H9 (cell line): ENCODE measurements around the gene MYO1D. TPM values are rescaled to one million over a fixed set of nuclear protein-coding genes. Genes with fewer than 3 reads are reported as not detected.

ENCODE experiments used
- DNase-seq: peaks from one replicate; pipeline ENCODE4 v3.0.0-alpha.2; 2017
- H2AFZ ChIP-seq: one replicate; pipeline ENCODE4 v1.6.1; 2013; ENCODE audit warnings: mild to moderate bottlenecking, low read length, control low read depth, moderate library complexity
- H2AK5ac ChIP-seq: 2 replicates; pipeline ENCODE4 v1.6.1; 2013; ENCODE audit warnings: low read length, control low read depth, mixed read lengths; ENCODE audit not compliant: insufficient read length
- H2BK120ac ChIP-seq: one replicate; pipeline ENCODE4 v1.6.1; 2013; ENCODE audit warnings: low read depth, mild to moderate bottlenecking, low read length, control low read depth, inconsistent platforms; ENCODE audit not compliant: poor library complexity, severe bottlenecking
- H2BK12ac ChIP-seq: 2 replicates; pipeline ENCODE4 v1.6.1; 2013; ENCODE audit warnings: low read length, control low read depth, mixed read lengths, low read depth; ENCODE audit not compliant: insufficient read length
- H2BK15ac ChIP-seq: 2 replicates; pipeline ENCODE4 v1.6.1; 2013; ENCODE audit warnings: low read depth, low read length, control low read depth
- H2BK20ac ChIP-seq: one replicate; pipeline ENCODE4 v1.6.1; 2013; ENCODE audit warnings: low read depth, mild to moderate bottlenecking, low read length, control low read depth, inconsistent platforms; ENCODE audit not compliant: poor library complexity, severe bottlenecking
- H2BK5ac ChIP-seq: 2 replicates; pipeline ENCODE4 v1.6.1; 2013; ENCODE audit warnings: low read length, control low read depth, mixed read lengths; ENCODE audit not compliant: insufficient read length
- H3K14ac ChIP-seq: 2 replicates; pipeline ENCODE4 v1.6.1; 2013; ENCODE audit warnings: low read length, control low read depth; ENCODE audit not compliant: insufficient read depth
- H3K18ac ChIP-seq: 2 replicates; pipeline ENCODE4 v1.6.1; 2013; ENCODE audit warnings: low read depth, mild to moderate bottlenecking, mixed read lengths, low read length, control low read depth; ENCODE audit not compliant: insufficient read length
- H3K23ac ChIP-seq: 2 replicates; pipeline ENCODE4 v1.6.1; 2013; ENCODE audit warnings: low read length, control low read depth, mixed read lengths, low read depth; ENCODE audit not compliant: insufficient read length
- H3K23me2 ChIP-seq: 2 replicates; pipeline ENCODE4 v1.6.1; 2013; ENCODE audit warnings: low read depth, mild to moderate bottlenecking, mixed read lengths, low read length, control low read depth; ENCODE audit not compliant: insufficient read length, poor library complexity, severe bottlenecking
- H3K27ac ChIP-seq: 2 replicates; pipeline ENCODE4 v1.5.1; 2013; ENCODE audit warnings: low read length, control low read depth, mixed read lengths, low read depth; ENCODE audit not compliant: insufficient read length
- H3K27me3 ChIP-seq: 2 replicates; pipeline ENCODE4 v1.6.1; 2013; ENCODE audit warnings: low read length, control low read depth, inconsistent platforms; ENCODE audit not compliant: insufficient read depth
- H3K4ac ChIP-seq: 2 replicates; pipeline ENCODE4 v1.6.1; 2013; ENCODE audit warnings: low read depth, mild to moderate bottlenecking, control low read depth, inconsistent platforms, low read length, moderate library complexity
- H3K4me1 ChIP-seq: 2 replicates; pipeline ENCODE4 v1.6.1; 2013; ENCODE audit warnings: low read length, control low read depth, inconsistent platforms; ENCODE audit not compliant: insufficient read depth
- H3K4me2 ChIP-seq: 2 replicates; pipeline ENCODE4 v1.6.1; 2013; ENCODE audit warnings: low read length, control low read depth, mixed read lengths; ENCODE audit not compliant: insufficient read length, insufficient read depth
- H3K56ac ChIP-seq: 2 replicates; pipeline ENCODE4 v1.6.1; 2013; ENCODE audit warnings: low read depth, mild to moderate bottlenecking, mixed read lengths, low read length, control low read depth; ENCODE audit not compliant: insufficient read length
- H3K79me1 ChIP-seq: 2 replicates; pipeline ENCODE4 v1.6.1; 2013; ENCODE audit warnings: low read depth, mild to moderate bottlenecking, moderate library complexity, low read length, control low read depth, inconsistent platforms; ENCODE audit not compliant: insufficient read depth, poor library complexity, severe bottlenecking
- H3K79me2 ChIP-seq: 2 replicates; pipeline ENCODE4 v1.6.1; 2013; ENCODE audit warnings: low read length, control low read depth, inconsistent platforms; ENCODE audit not compliant: insufficient read depth
- H3K9ac ChIP-seq: 2 replicates; pipeline ENCODE4 v1.6.1; 2013; ENCODE audit warnings: low read length, control low read depth, mixed read lengths; ENCODE audit not compliant: insufficient read length; ENCODE audit errors: extremely low read depth
- H3K9me3 ChIP-seq: one replicate; pipeline ENCODE4 v1.6.1; 2013; ENCODE audit warnings: low read depth, low read length, inconsistent platforms; ENCODE audit not compliant: control insufficient read depth
- H3T11ph ChIP-seq: one replicate; pipeline ENCODE4 v1.6.1; 2013; ENCODE audit warnings: mild to moderate bottlenecking, low read length, control low read depth, inconsistent platforms
- H4K20me1 ChIP-seq: one replicate; pipeline ENCODE4 v1.6.1; 2013; ENCODE audit not compliant: control insufficient read depth, insufficient read length, insufficient read depth
- H4K5ac ChIP-seq: 2 replicates; pipeline ENCODE4 v1.6.1; 2013; ENCODE audit warnings: low read depth, mild to moderate bottlenecking, mixed read lengths, low read length, control low read depth; ENCODE audit not compliant: insufficient read length
- H4K8ac ChIP-seq: replicated peaks from 2 replicates; pipeline ENCODE4 v1.6.1; 2013; ENCODE audit warnings: low read length, control low read depth, mixed read lengths, low read depth; ENCODE audit not compliant: insufficient read length
- H4K91ac ChIP-seq: 2 replicates; pipeline ENCODE4 v1.6.1; 2013; ENCODE audit warnings: low read depth, mild to moderate bottlenecking, moderate library complexity, mixed read lengths, low read length, control low read depth; ENCODE audit not compliant: insufficient read length
- H3K27ac Mint-ChIP-seq, 3 experiments: 2 replicates in 2 of 3; 3 replicates in 1 of 3; pipeline ENCODE4 v1.8.0; 2020 to 2021; ENCODE audit warnings: mixed read lengths in 3 of 3, mild to moderate bottlenecking in 1 of 3, moderate library complexity in 1 of 3
- H3K27me3 Mint-ChIP-seq: 2 replicates; pipeline ENCODE4 v1.8.0; 2021; ENCODE audit warnings: low read depth, mild to moderate bottlenecking, moderate library complexity, mixed read lengths
- H3K36me3 Mint-ChIP-seq, 3 experiments: 2 replicates in 2 of 3; 3 replicates in 1 of 3; pipeline ENCODE4 v1.8.0; 2020 to 2021; ENCODE audit warnings: low read depth in 3 of 3, mixed read lengths in 3 of 3; ENCODE audit not compliant: insufficient read depth in 1 of 3
- H3K4me1 Mint-ChIP-seq, 2 experiments: 2 replicates each; pipeline ENCODE4 v1.8.0; 2020; ENCODE audit warnings: mixed read lengths in 2 of 2
- H3K4me3 Mint-ChIP-seq, 2 experiments: 2 replicates in 1 of 2; 3 replicates in 1 of 2; pipeline ENCODE4 v1.8.0; 2020 to 2021; ENCODE audit warnings: mild to moderate bottlenecking in 2 of 2, mixed read lengths in 2 of 2, moderate library complexity in 1 of 2
- H3K9me3 Mint-ChIP-seq, 2 experiments: 2 replicates in 1 of 2; 3 replicates in 1 of 2; pipeline ENCODE4 v1.8.0; 2020; ENCODE audit warnings: mild to moderate bottlenecking in 2 of 2, mixed read lengths in 2 of 2, moderate library complexity in 1 of 2
- WGBS: extraction: QIAGEN DNeasy Blood & Tissue Kit; methylation state at CpG from one replicate; pipeline ENCODE4 v1.1.7; 2013; ENCODE audit warnings: missing lambda C conversion rate, low lambda C conversion rate, mixed read lengths; ENCODE audit not compliant: insufficient read length; ENCODE audit errors: extremely low coverage; 5-methylcytosine and 5-hydroxymethylcytosine counted together
- total RNA-seq: library from RNA; stranded (reverse); gene quantifications from 2 replicates; pipeline ENCODE4 v1.2.1, GENCODE V29; 2021
- TF ChIP-seq, protein P1 (sequence below): fragments of 200-600 bp; sonication (generic); conservative IDR thresholded peaks from 3 replicates; pipeline ENCODE4 v1.8.0; 2021; ENCODE audit warnings: antibody characterized with exemption, mild to moderate bottlenecking

MYO1D gene
- total RNA-seq, 1 experiment from 2014 or later, result 19.0 TPM

DNA sequence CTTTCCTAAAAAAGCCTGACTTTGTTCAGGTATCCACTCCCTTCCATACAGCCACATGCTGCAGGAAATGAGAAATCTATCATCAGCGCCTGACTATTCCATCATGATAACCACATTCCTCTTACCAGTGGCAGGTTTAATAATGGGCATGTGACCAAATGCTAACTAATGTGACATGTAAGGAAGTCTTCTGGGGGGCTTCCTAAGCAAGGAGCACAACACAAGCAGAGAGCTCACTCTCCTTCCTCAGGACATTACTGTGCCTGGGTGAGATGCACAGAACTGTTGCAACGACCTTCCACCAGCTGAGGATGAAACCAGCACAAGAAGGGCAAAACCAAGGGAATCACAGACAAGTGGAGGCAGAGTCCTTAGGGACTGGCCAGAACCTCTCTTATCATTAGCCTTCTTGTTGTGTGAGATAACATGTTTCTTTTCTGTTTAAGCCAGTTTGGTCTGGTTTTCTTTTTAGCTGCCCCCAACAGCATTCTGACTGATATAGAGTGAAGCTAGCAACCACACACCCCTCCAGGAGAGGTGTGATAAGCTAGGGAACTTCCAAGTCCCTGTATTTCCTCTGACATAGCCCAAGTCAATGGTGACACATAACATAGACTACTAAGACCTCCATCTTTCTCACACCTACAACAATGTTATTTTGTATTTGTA, 16.9 kb downstream of the MYO1D start:
- Histone ChIP-seq H2BK15ac (no peak overlapping the region), H2BK5ac (no peak overlapping the region)

More for the DNA sequence above, 16.9 kb downstream of the MYO1D start:
- H3K79me2 ChIP-seq, result no peaks in the 10 kb centered on the region
- no peak overlapping the region for H4K8ac ChIP-seq
- no peak overlapping the region for H3K18ac ChIP-seq
- Mint-ChIP-seq H3K27me3 (no peaks in the 10 kb centered on the region), H3K4me1 (peaks cover 4 to 15% of the 10 kb centered on the region in 2 experiments; a peak in 2 of 4 replicates), H3K9me3 (no peaks in the 10 kb centered on the region), H3K4me3 (no peak overlapping the region), H3K27ac (no peak overlapping the region), H3K36me3 (peaks cover 0 to 4% (median 0%) of the 10 kb centered on the region in 3 experiments; a peak in 2 of 7 replicates)
- peaks cover 5% of the 10 kb centered on the region; the same call in 1 of the 2 replicates for H3K4me1 ChIP-seq
- no peak overlapping the region for H3K14ac ChIP-seq
- no peak overlapping the region for H4K5ac ChIP-seq
- no peak for DNase-seq
- H2BK12ac ChIP-seq, result no peak overlapping the region
- no peaks in the 10 kb centered on the region for H3K27me3 ChIP-seq
- H3K23ac ChIP-seq, result no peak overlapping the region
- H4K20me1 ChIP-seq, result no peaks in the 10 kb centered on the region
- H2AK5ac ChIP-seq, result no peak overlapping the region
- no peak overlapping the region for H3T11ph ChIP-seq
- no peak overlapping the region for H3K4ac ChIP-seq
- TF ChIP-seq, protein P1, sequence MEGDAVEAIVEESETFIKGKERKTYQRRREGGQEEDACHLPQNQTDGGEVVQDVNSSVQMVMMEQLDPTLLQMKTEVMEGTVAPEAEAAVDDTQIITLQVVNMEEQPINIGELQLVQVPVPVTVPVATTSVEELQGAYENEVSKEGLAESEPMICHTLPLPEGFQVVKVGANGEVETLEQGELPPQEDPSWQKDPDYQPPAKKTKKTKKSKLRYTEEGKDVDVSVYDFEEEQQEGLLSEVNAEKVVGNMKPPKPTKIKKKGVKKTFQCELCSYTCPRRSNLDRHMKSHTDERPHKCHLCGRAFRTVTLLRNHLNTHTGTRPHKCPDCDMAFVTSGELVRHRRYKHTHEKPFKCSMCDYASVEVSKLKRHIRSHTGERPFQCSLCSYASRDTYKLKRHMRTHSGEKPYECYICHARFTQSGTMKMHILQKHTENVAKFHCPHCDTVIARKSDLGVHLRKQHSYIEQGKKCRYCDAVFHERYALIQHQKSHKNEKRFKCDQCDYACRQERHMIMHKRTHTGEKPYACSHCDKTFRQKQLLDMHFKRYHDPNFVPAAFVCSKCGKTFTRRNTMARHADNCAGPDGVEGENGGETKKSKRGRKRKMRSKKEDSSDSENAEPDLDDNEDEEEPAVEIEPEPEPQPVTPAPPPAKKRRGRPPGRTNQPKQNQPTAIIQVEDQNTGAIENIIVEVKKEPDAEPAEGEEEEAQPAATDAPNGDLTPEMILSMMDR, result no peak
- no peak overlapping the region for H3K4me2 ChIP-seq
- no peak overlapping the region for H2AFZ ChIP-seq
- no peak overlapping the region for H3K9ac ChIP-seq
- H2BK120ac ChIP-seq, result no peak overlapping the region
- H3K27ac ChIP-seq, result no peak overlapping the region
- no peaks in the 10 kb centered on the region for H3K79me1 ChIP-seq
- WGBS, result no CpG with 5 or more reads among the region's 2 CpGs
- no peaks in the 10 kb centered on the region for H3K23me2 ChIP-seq
- H3K9me3 ChIP-seq, result no peaks in the 10 kb centered on the region
- no peak overlapping the region for H4K91ac ChIP-seq
- H2BK20ac ChIP-seq, result no peak overlapping the region
- no peak overlapping the region for H3K56ac ChIP-seq
